H9 (cell line): Measurements from ENCODE around the gene FOSL2. TPM values are rescaled to one million over a fixed set of nuclear protein-coding genes. Genes with fewer than 3 reads are reported as not detected.

Experiments used
- DNase-seq: peaks from one replicate; pipeline ENCODE4 v3.0.0-alpha.2; 2017
- H2AFZ ChIP-seq: one replicate; pipeline ENCODE4 v1.6.1; 2013; ENCODE audit warnings: mild to moderate bottlenecking, low read length, control low read depth, moderate library complexity
- H2AK5ac ChIP-seq: 2 replicates; pipeline ENCODE4 v1.6.1; 2013; ENCODE audit warnings: low read length, control low read depth, mixed read lengths; ENCODE audit not compliant: insufficient read length
- H2BK120ac ChIP-seq: one replicate; pipeline ENCODE4 v1.6.1; 2013; ENCODE audit warnings: low read depth, mild to moderate bottlenecking, low read length, control low read depth, inconsistent platforms; ENCODE audit not compliant: poor library complexity, severe bottlenecking
- H2BK12ac ChIP-seq: 2 replicates; pipeline ENCODE4 v1.6.1; 2013; ENCODE audit warnings: low read length, control low read depth, mixed read lengths, low read depth; ENCODE audit not compliant: insufficient read length
- H2BK15ac ChIP-seq: 2 replicates; pipeline ENCODE4 v1.6.1; 2013; ENCODE audit warnings: low read depth, low read length, control low read depth
- H2BK20ac ChIP-seq: one replicate; pipeline ENCODE4 v1.6.1; 2013; ENCODE audit warnings: low read depth, mild to moderate bottlenecking, low read length, control low read depth, inconsistent platforms; ENCODE audit not compliant: poor library complexity, severe bottlenecking
- H2BK5ac ChIP-seq: 2 replicates; pipeline ENCODE4 v1.6.1; 2013; ENCODE audit warnings: low read length, control low read depth, mixed read lengths; ENCODE audit not compliant: insufficient read length
- H3K14ac ChIP-seq: 2 replicates; pipeline ENCODE4 v1.6.1; 2013; ENCODE audit warnings: low read length, control low read depth; ENCODE audit not compliant: insufficient read depth
- H3K18ac ChIP-seq: 2 replicates; pipeline ENCODE4 v1.6.1; 2013; ENCODE audit warnings: low read depth, mild to moderate bottlenecking, mixed read lengths, low read length, control low read depth; ENCODE audit not compliant: insufficient read length
- H3K23ac ChIP-seq: 2 replicates; pipeline ENCODE4 v1.6.1; 2013; ENCODE audit warnings: low read length, control low read depth, mixed read lengths, low read depth; ENCODE audit not compliant: insufficient read length
- H3K23me2 ChIP-seq: 2 replicates; pipeline ENCODE4 v1.6.1; 2013; ENCODE audit warnings: low read depth, mild to moderate bottlenecking, mixed read lengths, low read length, control low read depth; ENCODE audit not compliant: insufficient read length, poor library complexity, severe bottlenecking
- H3K27ac ChIP-seq: 2 replicates; pipeline ENCODE4 v1.5.1; 2013; ENCODE audit warnings: low read length, control low read depth, mixed read lengths, low read depth; ENCODE audit not compliant: insufficient read length
- H3K27me3 ChIP-seq: 2 replicates; pipeline ENCODE4 v1.6.1; 2013; ENCODE audit warnings: low read length, control low read depth, inconsistent platforms; ENCODE audit not compliant: insufficient read depth
- H3K4ac ChIP-seq: 2 replicates; pipeline ENCODE4 v1.6.1; 2013; ENCODE audit warnings: low read depth, mild to moderate bottlenecking, control low read depth, inconsistent platforms, low read length, moderate library complexity
- H3K4me1 ChIP-seq: 2 replicates; pipeline ENCODE4 v1.6.1; 2013; ENCODE audit warnings: low read length, control low read depth, inconsistent platforms; ENCODE audit not compliant: insufficient read depth
- H3K4me2 ChIP-seq: 2 replicates; pipeline ENCODE4 v1.6.1; 2013; ENCODE audit warnings: low read length, control low read depth, mixed read lengths; ENCODE audit not compliant: insufficient read length, insufficient read depth
- H3K56ac ChIP-seq: 2 replicates; pipeline ENCODE4 v1.6.1; 2013; ENCODE audit warnings: low read depth, mild to moderate bottlenecking, mixed read lengths, low read length, control low read depth; ENCODE audit not compliant: insufficient read length
- H3K79me1 ChIP-seq: 2 replicates; pipeline ENCODE4 v1.6.1; 2013; ENCODE audit warnings: low read depth, mild to moderate bottlenecking, moderate library complexity, low read length, control low read depth, inconsistent platforms; ENCODE audit not compliant: insufficient read depth, poor library complexity, severe bottlenecking
- H3K79me2 ChIP-seq: 2 replicates; pipeline ENCODE4 v1.6.1; 2013; ENCODE audit warnings: low read length, control low read depth, inconsistent platforms; ENCODE audit not compliant: insufficient read depth
- H3K9ac ChIP-seq: 2 replicates; pipeline ENCODE4 v1.6.1; 2013; ENCODE audit warnings: low read length, control low read depth, mixed read lengths; ENCODE audit not compliant: insufficient read length; ENCODE audit errors: extremely low read depth
- H3K9me3 ChIP-seq: one replicate; pipeline ENCODE4 v1.6.1; 2013; ENCODE audit warnings: low read depth, low read length, inconsistent platforms; ENCODE audit not compliant: control insufficient read depth
- H3T11ph ChIP-seq: one replicate; pipeline ENCODE4 v1.6.1; 2013; ENCODE audit warnings: mild to moderate bottlenecking, low read length, control low read depth, inconsistent platforms
- H4K20me1 ChIP-seq: one replicate; pipeline ENCODE4 v1.6.1; 2013; ENCODE audit not compliant: control insufficient read depth, insufficient read length, insufficient read depth
- H4K5ac ChIP-seq: 2 replicates; pipeline ENCODE4 v1.6.1; 2013; ENCODE audit warnings: low read depth, mild to moderate bottlenecking, mixed read lengths, low read length, control low read depth; ENCODE audit not compliant: insufficient read length
- H4K8ac ChIP-seq: replicated peaks from 2 replicates; pipeline ENCODE4 v1.6.1; 2013; ENCODE audit warnings: low read length, control low read depth, mixed read lengths, low read depth; ENCODE audit not compliant: insufficient read length
- H4K91ac ChIP-seq: 2 replicates; pipeline ENCODE4 v1.6.1; 2013; ENCODE audit warnings: low read depth, mild to moderate bottlenecking, moderate library complexity, mixed read lengths, low read length, control low read depth; ENCODE audit not compliant: insufficient read length
- H3K27ac Mint-ChIP-seq, 3 experiments: 2 replicates in 2 of 3; 3 replicates in 1 of 3; pipeline ENCODE4 v1.8.0; 2020 to 2021; ENCODE audit warnings: mixed read lengths in 3 of 3, mild to moderate bottlenecking in 1 of 3, moderate library complexity in 1 of 3
- H3K27me3 Mint-ChIP-seq: 2 replicates; pipeline ENCODE4 v1.8.0; 2021; ENCODE audit warnings: low read depth, mild to moderate bottlenecking, moderate library complexity, mixed read lengths
- H3K36me3 Mint-ChIP-seq, 3 experiments: 2 replicates in 2 of 3; 3 replicates in 1 of 3; pipeline ENCODE4 v1.8.0; 2020 to 2021; ENCODE audit warnings: low read depth in 3 of 3, mixed read lengths in 3 of 3; ENCODE audit not compliant: insufficient read depth in 1 of 3
- H3K4me1 Mint-ChIP-seq, 2 experiments: 2 replicates each; pipeline ENCODE4 v1.8.0; 2020; ENCODE audit warnings: mixed read lengths in 2 of 2
- H3K4me3 Mint-ChIP-seq, 2 experiments: 2 replicates in 1 of 2; 3 replicates in 1 of 2; pipeline ENCODE4 v1.8.0; 2020 to 2021; ENCODE audit warnings: mild to moderate bottlenecking in 2 of 2, mixed read lengths in 2 of 2, moderate library complexity in 1 of 2
- H3K9me3 Mint-ChIP-seq, 2 experiments: 2 replicates in 1 of 2; 3 replicates in 1 of 2; pipeline ENCODE4 v1.8.0; 2020; ENCODE audit warnings: mild to moderate bottlenecking in 2 of 2, mixed read lengths in 2 of 2, moderate library complexity in 1 of 2
- CTCF ChIP-seq: fragments of 200-600 bp; sonication (generic); conservative IDR thresholded peaks from 3 replicates; pipeline ENCODE4 v1.8.0; 2021; ENCODE audit warnings: antibody characterized with exemption, mild to moderate bottlenecking
- WGBS: extraction: QIAGEN DNeasy Blood & Tissue Kit; methylation state at CpG from one replicate; pipeline ENCODE4 v1.1.7; 2013; ENCODE audit warnings: missing lambda C conversion rate, low lambda C conversion rate, mixed read lengths; ENCODE audit not compliant: insufficient read length; ENCODE audit errors: extremely low coverage; 5-methylcytosine and 5-hydroxymethylcytosine counted together
- total RNA-seq: library from RNA; stranded (reverse); gene quantifications from 2 replicates; pipeline ENCODE4 v1.2.1, GENCODE V29; 2021

Gene FOSL2
- total RNA-seq, 1 experiment from 2014 or later: 7.4 TPM

GRCh38 chr2:28461056-28461455 lies 68.4 kb downstream of the FOSL2 start:
- Histone ChIP-seq H4K91ac (no peak overlapping the region), H4K5ac (no peak overlapping the region), H3K23ac (no peak overlapping the region), H3K27me3 (no peaks in the 10 kb centered on the region), H2AFZ (no peak overlapping the region), H3K79me1 (no peaks in the 10 kb centered on the region), H3K4me2 (no peak overlapping the region), H2BK15ac (no peak overlapping the region), H3K18ac (no peak overlapping the region), H3T11ph (no peak overlapping the region), H3K79me2 (no peaks in the 10 kb centered on the region), H4K8ac (no peak overlapping the region), H2BK120ac (no peak overlapping the region), H3K9ac (no peak overlapping the region), H3K9me3 (no peaks in the 10 kb centered on the region), H3K4ac (no peak overlapping the region), H3K4me1 (no peaks in the 10 kb centered on the region), H2BK12ac (no peak overlapping the region), H3K14ac (no peak overlapping the region), H3K27ac (no peak overlapping the region), H4K20me1 (no peaks in the 10 kb centered on the region), H2BK20ac (no peak overlapping the region), H3K23me2 (no peaks in the 10 kb centered on the region), H3K56ac (no peak overlapping the region), H2AK5ac (no peak overlapping the region), H2BK5ac (no peak overlapping the region)
- Mint-ChIP-seq H3K27me3 (peaks cover 4% of the 10 kb centered on the region), H3K4me1 (no peaks in the 10 kb centered on the region), H3K36me3 (peaks cover 0 to 9% (median 0%) of the 10 kb centered on the region in 3 experiments; a peak in 2 of 7 replicates), H3K4me3 (no peak overlapping the region), H3K9me3 (peaks cover 10 to 11% of the 10 kb centered on the region in 2 experiments; a peak in 3 of 5 replicates), H3K27ac (no peak overlapping the region)
- no peak for DNase-seq
- TF ChIP-seq CTCF: no peak
- WGBS: no CpG with 5 or more reads among the region's 2 CpGs
